HG03457 (cell line): Measurements from ENCODE around the gene HCLS1.

ENCODE experiments used
- ATAC-seq: cut with Tn5 transposase; IDR thresholded peaks from one replicate; pipeline ENCODE4 v1.9.1; 2021; ENCODE audit warnings: moderate number of reproducible peaks; ENCODE audit not compliant: unreplicated experiment

Gene HCLS1

DNA sequence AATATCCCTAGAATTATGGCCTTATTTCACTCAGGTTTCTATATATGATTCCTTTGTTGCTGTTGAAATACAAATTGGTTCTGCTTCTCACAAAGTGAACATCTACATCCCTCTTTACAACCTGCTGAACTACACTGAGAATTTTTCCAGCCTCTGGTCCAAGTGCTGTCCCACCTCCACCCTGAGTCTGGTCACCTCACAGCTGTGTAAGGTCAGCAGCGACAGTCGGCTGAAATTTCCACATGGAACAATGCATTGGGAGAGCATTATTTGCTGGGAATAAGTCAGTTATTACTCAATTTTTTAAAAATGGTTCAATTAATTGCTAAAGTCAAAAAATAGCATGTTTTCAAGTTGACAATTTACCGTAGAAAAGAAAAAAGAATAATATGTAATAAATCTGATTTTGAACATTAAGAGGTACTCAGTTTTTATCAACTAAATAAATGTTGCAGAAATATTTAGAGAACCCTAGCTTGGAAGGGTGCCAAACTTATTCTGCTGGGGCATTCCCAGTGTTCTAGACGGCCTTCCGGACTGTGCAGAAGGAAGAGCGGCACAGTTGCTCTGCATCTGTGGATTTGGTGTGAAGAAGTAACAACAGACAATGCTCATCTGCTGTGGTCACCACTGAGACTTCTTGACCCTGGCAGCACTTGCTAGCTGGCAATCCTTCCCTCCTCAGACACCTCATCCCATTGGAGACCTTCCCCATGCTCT is 1.8 kb downstream of the HCLS1 start:
- no peak for ATAC-seq

DNA sequence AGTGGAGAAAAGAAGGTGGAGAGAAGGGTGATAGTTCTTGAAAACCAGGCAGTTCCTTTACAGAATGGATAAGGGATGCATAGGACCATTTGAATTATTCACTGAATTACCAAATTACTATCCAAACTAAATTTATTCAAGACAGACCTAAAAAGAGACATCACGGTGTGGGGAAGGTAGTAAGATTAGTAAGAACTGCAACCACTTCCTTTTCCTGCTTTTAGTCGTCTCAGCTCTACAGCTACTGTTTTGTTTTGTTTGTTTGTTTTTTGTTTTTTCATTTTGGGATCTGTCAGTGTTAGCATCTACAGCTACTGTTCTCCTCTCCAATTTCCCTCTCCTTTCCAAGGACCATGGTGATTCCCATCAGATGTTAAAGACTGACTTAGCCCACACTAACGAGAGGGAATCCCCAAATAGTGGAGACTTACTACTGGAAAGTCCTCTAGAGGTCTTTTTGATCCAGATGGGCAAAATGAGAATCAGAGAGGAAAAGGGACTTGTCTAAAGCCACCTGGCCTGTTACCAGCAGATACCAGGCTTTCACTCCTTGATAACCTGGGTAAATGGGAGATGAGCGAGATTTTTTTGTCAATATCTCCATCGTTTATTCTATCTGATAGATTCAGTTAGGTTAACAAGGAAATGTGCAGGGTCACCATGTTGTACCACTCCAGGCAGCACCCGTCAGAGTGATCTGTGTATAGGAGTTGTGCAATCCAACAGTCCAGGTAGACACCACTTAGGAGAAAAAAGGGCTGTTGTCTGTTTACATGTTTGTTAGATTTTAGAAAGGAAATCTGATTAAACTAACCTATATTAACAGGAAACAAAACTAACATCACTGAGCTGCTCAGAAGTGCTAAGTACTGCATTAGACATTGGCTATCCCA is 6.0 kb downstream of the HCLS1 start:
- ATAC-seq, result peak; percentile 55

DNA sequence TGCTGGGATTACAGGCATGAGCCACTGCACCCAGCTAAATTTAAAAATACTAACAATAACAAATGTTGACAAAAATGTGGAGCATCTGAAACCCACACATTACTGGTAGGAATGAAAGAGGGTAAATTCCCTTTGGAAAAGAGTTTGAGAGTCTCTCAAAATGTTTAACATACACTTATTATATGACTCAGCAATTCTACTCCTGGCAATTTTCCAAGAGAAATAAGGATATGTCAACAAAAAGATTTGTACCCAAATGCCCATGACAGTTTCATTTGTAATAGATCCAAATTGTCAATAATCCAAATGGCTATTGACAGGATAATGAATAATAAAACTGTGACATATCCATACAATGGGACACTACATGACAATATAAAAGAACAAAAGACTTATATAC is 9.0 kb downstream of the HCLS1 start:
- no peak for ATAC-seq

- no peak for ATAC-seq
Observed at GRCh38 chr3:121649645-121650044, 11.1 kb downstream of the HCLS1 start.

GRCh38 chr3:121648219-121648958 is 12.3 kb downstream of the HCLS1 start:
- ATAC-seq, result no peak

DNA sequence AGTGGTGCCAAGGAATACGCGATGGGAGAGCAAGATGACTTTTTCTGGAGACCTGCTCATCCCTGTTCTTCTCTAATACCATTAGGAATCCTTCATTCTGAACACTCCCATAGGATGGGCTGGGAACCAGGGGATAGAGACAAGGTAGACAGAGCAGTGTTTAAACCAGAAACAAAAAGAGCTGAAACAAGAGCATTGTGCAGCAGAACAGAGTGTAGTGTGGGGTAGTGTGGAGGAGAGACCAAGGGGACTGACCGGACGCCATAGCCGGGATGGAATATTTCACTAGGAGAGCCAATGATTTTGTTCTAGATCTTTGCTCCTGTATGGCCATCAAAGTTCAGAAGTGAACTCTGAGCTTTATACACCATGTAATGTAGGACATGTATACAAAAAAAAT is 15.6 kb downstream of the HCLS1 start:
- ATAC-seq, result no peak

DNA sequence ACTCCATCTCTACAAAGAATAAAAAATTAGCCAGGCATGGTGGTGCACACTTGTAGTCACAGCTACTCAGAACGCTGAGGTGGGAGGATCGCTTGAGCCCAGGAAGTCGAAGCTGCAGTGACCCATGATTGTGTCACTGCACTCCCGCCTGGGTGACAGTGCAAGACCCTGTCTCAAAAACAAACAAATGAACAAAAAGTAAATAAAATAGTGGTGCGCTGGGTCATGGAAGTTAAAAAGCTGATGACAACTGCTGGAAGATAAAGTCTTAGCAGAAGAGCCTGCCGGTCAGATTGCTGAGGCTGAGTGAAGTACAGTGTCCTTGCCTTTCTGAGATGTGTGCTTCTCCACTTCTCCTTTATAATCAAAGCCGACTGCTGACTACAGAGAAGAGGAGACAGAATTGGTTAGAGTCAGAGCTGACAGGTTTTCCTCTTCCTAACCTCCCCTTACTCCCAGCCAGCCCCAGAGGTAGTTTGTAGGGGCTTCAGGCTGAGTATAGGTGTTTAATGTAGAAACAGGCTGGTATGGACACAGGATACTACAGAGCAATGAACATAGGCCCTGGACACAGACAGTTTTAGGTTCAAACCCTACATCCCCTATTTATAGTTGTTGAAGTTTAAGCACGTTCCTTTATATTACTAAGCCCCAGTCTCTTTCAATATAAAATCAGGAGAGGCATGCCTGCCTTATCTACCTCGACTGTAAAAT is 17.9 kb downstream of the HCLS1 start:
- no peak for ATAC-seq

- no peak for ATAC-seq
Observed at GRCh38 chr3:121641127-121641526, 19.6 kb downstream of the HCLS1 start.

DNA sequence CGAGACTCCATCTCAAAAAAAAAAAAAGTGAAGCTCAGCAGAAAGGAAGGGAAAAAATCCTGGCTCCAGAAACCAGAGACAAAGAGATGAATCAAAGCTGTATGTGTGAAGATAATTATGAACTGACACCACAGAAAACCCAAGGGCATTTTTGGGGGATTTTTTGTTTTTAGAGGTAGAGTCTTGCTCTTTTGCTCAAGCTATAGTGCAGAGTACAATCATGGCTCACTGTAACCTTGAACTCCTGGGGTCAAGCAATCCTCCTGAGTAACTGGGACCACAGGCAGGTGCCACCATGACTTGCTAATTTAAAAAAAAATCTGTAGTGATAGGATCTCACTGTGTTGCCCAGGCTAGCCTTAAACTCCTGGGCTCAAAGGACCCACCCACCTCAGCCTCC is 22.8 kb downstream of the HCLS1 start:
- ATAC-seq, result no peak

DNA sequence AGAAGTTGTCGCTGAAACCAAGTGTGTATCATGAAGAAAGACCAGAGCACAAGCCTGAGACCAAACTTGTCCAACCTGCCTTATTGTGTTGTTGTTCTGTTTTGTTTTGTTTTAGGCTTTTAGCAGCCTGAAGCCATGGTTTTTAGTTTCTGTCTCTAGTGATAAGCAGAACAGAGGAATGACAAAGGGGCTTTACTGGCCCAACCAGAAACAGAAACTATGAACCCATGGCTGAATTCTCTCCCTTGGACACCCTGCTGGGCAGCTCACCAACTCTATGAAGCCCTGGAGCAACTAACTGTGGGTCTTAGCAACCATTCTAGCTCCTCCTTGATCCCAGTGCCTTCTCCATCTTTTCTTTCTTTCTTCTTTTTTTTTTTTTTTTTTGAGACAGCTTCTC is 30.3 kb downstream of the HCLS1 start:
- no peak for ATAC-seq

- ATAC-seq, result no peak
Observed at GRCh38 chr3:121629601-121630000, 31.1 kb downstream of the HCLS1 start.

DNA sequence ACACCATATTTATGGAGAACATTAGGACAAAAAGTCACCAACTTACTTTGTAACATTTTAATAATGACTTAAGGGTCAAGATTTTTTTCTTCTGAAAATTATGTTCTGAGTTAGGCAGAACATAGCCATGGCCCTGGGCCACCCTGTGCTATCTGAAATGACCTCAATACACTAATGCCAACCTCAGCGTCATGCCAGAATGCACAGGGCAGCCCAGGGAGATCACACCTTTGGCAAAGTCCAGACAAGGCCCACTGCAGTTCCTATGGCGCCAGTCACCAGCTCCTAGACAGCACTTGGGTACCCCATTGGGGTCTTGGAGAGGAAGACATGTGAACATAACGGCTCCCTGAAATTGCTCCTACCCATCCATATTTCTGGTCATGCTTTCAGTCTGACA is 33.1 kb downstream of the HCLS1 start:
- no peak for ATAC-seq

- no peak for ATAC-seq
Observed at GRCh38 chr3:121627211-121627610, 33.5 kb downstream of the HCLS1 start.

DNA sequence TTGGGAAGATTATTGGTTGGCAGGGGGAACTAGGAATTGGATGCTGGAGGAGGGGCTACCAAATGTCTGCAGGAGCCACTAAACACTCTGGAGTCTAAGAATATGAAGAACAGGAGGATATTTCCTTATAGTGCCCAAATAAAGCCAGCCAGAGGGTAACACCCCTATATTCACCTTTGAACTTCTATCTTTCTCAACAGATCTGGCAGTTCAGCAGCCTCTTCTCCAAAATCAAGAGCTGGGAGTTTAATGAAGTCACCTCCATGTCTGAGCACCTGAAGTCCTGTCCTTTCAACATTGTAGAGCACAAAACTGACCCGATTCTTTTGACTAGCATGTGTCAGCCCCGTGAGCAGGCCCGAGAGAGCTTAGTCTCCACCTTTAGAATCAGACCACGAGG is 34.2 kb downstream of the HCLS1 start:
- no peak for ATAC-seq

- no peak for ATAC-seq
Observed at GRCh38 chr3:121624147-121624899, 36.4 kb downstream of the HCLS1 start.

DNA sequence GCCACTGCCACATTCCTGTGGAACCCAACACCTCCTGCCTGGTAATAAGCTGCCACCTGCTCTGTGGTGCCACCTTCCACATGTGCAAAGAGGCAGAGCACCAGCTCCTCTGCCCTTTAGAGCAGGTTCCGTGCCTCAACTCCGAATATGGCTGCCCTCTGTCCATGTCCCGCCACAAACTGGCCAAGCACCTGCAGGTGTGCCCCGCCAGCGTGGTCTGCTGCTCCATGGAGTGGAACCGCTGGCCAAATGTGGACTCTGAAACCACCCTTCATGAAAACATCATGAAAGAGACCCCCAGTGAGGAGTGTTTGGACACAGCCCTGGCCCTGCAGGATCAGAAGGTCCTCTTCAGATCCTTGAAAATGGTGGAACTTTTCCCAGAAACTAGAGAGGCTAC is 39.2 kb downstream of the HCLS1 start:
- ATAC-seq, result no peak

DNA sequence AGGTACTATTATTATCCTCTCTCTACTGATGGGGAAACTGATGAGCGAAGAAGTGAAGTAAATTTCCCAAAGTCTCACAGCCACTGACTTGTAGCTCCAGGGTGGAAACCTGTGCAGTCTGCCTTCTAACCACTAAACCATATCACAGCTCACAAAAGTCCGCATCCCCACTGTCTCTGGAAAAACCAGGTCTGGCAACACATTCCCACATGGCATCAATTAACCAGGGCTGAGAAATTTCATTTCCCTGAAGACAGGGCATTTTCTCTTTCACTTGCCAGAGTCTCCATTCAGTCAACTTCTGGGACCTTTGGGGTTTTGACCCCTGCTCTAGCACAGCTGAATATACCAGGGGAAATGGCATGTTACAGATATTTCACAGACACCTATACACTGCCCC is 41.0 kb downstream of the HCLS1 start:
- ATAC-seq, result no peak

DNA sequence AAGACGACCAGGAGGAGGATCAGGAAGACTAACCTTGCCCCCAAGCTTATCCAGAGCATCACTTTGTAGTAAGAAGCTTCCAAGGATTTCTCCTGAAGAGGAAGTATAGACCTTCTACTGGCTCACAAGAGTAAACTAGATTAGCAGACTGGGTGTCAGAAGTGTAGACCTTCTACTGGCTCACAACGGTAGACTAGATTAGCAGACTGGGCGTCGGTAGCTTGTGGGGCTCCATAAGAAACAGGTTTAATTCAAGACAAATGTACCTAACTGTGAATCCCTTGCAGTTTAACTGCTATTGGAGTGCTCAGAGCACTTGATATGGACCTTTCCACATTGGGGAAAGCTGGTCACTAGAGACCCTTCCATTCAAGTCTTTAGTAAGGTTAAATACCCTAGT is 54.6 kb downstream of the HCLS1 start:
- ATAC-seq, result no peak

- no peak for ATAC-seq
Observed at GRCh38 chr3:121604759-121605158, 55.9 kb downstream of the HCLS1 start.

- ATAC-seq, result no peak
Observed at GRCh38 chr3:121601212-121601812, 59.4 kb downstream of the HCLS1 start.
